Measurements from ENCODE around the gene MCTP1. TPM values are rescaled to one million over a fixed set of nuclear protein-coding genes. Genes with fewer than 3 reads are reported as not detected.
"Not testable (repeated sequence)": the region's sequence is repeated elsewhere in the genome, so short reads cannot be mapped to it uniquely, and the experiment has no call there.

MCTP1 gene
- total and polyA plus RNA-seq, 4 experiments from 2014 or later, result 0.31 to 0.42 (median 0.39) TPM; not detected in 1

DNA sequence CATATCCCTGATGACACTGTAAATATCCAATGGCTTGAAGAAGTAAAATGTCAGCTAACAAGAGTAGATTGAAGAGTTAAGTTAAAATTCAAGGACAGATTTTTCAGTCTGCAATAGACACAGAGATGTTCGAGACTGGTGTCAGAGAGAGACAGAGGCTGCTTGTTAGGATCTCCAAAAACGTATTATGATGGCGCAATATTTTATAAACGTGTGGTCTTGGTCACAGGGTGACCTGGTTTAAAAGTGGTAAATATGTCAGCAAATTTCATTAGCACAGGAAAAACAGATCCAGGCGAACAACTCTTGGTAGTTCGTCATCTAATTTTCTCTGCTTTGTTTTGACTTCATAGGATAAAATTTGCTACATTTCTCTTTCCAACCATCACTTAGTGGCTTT lies 317.4 kb downstream of the MCTP1 start:
- Mint-ChIP-seq H3K27me3 (peaks cover 0 to 4% of the 10 kb centered on the region in 2 donors), H3K4me1 (no peaks in the 10 kb centered on the region), H3K36me3 (no peaks in the 10 kb centered on the region), H3K4me3 (no peak overlapping the region), H3K27ac (no peak overlapping the region), H3K9me3 (peaks cover 0 to 4% (median 1%) of the 10 kb centered on the region in 8 donors)
- H3K36me3 ChIP-seq (ENCODE audit: insufficient read depth, low read length), result no peaks in the 10 kb centered on the region
- H3K4me3 ChIP-seq (ENCODE audit: low read length in 2 of 2), result no peak overlapping the region
- intact Hi-C loops (cut with micrococcal nuclease), result no loop called here
- no peaks in the 10 kb centered on the region for H3K27me3 ChIP-seq (ENCODE audit: insufficient read depth, low read length)
- CTCF ChIA-PET (ENCODE audit: partially characterized antibody), result interaction anchor here (1.1 kb wide), 1 partner anchor 12 kb away, joined by 3 read pairs; no protein-coding TSS in a partner anchor
- no peak for DNase-seq
- no peaks in the 10 kb centered on the region for H3K9me3 ChIP-seq (ENCODE audit: control insufficient read depth in 1 of 2, low read length in 2 of 2)
- H3K27ac ChIP-seq (ENCODE audit: low read depth, low read length), result no peak overlapping the region
- no peaks in the 10 kb centered on the region for H3K4me1 ChIP-seq (ENCODE audit: insufficient read depth, low read length)
- POLR2A ChIA-PET (ENCODE audit: partially characterized antibody), result no interaction called here

DNA sequence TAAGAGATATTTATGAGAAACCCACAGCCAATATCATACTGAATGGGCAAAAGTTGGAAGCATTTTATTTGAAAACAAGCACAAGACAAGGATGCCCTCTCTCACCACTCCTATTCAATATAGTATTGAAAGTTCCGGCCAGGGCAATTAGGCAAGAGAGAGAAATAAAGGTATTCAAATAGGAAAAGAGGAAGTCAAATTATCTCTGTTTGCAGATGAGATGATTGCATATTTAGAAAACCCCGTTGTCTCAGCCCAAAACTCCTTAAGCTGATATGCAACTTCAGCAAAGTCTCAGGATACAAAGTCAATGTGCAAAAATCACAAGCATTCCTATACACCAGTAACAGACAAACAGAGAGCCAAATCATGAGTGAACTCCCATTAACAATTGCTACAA lies 325.6 kb downstream of the MCTP1 start:
- H3K27ac ChIP-seq (ENCODE audit: low read depth, low read length); H3K4me3 Mint-ChIP-seq; CTCF ChIA-PET (ENCODE audit: partially characterized antibody); H3K27me3 ChIP-seq (ENCODE audit: insufficient read depth, low read length); H3K4me1 ChIP-seq (ENCODE audit: insufficient read depth, low read length); H3K4me1 Mint-ChIP-seq; H3K27ac Mint-ChIP-seq; H3K36me3 ChIP-seq (ENCODE audit: insufficient read depth, low read length); H3K4me3 ChIP-seq (ENCODE audit: low read length in 2 of 2); DNase-seq; H3K27me3 Mint-ChIP-seq; H3K9me3 ChIP-seq (ENCODE audit: control insufficient read depth in 1 of 2, low read length in 2 of 2); H3K36me3 Mint-ChIP-seq; intact Hi-C loops (cut with micrococcal nuclease); POLR2A ChIA-PET (ENCODE audit: partially characterized antibody): not testable (repeated sequence)
- H3K9me3 Mint-ChIP-seq, result peaks cover 0 to 18% (median 6%) of the 10 kb centered on the region in 8 donors

DNA sequence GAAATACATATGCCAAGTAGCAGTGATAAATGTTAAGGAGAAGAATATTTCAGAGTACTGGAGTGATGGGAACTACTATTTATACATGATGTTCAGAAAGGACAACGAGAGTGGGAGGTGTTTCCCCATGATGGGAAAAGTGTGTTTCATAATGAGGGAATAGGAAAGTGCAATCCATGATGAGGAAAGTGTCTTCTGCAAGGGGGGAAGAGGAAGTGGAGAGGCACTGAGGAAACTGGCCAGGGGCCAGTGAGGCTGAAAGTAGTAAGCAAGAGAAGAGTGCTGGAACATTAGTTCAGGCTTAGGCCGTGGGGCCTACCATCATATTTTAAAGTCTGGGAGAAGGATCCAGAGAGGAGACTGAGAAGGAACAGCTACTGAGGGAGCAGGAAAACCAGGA lies 339.2 kb downstream of the MCTP1 start:
- intact Hi-C loops (cut with micrococcal nuclease), result no loop called here
- H3K27me3 Mint-ChIP-seq, result peaks cover 0 to 8% of the 10 kb centered on the region in 2 donors

DNA sequence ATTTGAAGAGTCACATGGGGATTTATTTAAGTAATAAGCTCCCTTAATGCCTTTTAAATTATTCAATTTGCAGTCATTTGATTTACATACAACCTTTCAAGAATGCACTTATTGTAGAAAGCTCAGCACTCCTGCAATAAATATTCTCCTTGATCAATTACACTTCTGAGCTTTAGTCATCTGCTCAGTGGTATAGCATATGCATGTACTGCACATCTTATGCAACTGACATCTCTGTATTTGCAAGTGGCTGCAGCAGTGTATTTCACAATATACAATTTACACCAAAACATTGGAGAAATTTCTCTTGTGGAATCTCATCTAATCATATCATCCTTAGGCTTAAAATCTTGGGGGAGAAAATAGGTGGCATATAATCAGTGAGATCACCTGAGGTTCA lies 340.7 kb downstream of the MCTP1 start:
- Mint-ChIP-seq H3K36me3 (no peaks in the 10 kb centered on the region), H3K4me1 (peaks cover 0 to 1% (median 0%) of the 10 kb centered on the region in 4 donors), H3K27ac (no peak overlapping the region), H3K4me3 (no peak overlapping the region), H3K9me3 (no peaks in the 10 kb centered on the region), H3K27me3 (peaks cover 0 to 9% of the 10 kb centered on the region in 2 donors)
- no peaks in the 10 kb centered on the region for H3K9me3 ChIP-seq (ENCODE audit: control insufficient read depth in 1 of 2, low read length in 2 of 2)
- DNase-seq, result no peak
- intact Hi-C loops (cut with micrococcal nuclease), result no loop called here
- no peaks in the 10 kb centered on the region for H3K27me3 ChIP-seq (ENCODE audit: insufficient read depth, low read length)
- H3K27ac ChIP-seq (ENCODE audit: low read depth, low read length), result no peak overlapping the region
- ChIA-PET POLR2A (ENCODE audit: partially characterized antibody) (no interaction called here), CTCF (ENCODE audit: partially characterized antibody) (no interaction called here)
- H3K4me1 ChIP-seq (ENCODE audit: insufficient read depth, low read length), result no peaks in the 10 kb centered on the region
- no peaks in the 10 kb centered on the region for H3K36me3 ChIP-seq (ENCODE audit: insufficient read depth, low read length)
- no peak overlapping the region for H3K4me3 ChIP-seq (ENCODE audit: low read length in 2 of 2)

More for the DNA sequence above, 339.2 kb downstream of the MCTP1 start:
- no peak overlapping the region for H3K27ac ChIP-seq (ENCODE audit: low read depth, low read length)
- H3K27ac Mint-ChIP-seq, result no peak overlapping the region
- no peak for DNase-seq
- no peaks in the 10 kb centered on the region for H3K4me1 ChIP-seq (ENCODE audit: insufficient read depth, low read length)
- no peak overlapping the region for H3K4me3 ChIP-seq (ENCODE audit: low read length in 2 of 2)
- ChIA-PET CTCF (ENCODE audit: partially characterized antibody) (no interaction called here), POLR2A (ENCODE audit: partially characterized antibody) (no interaction called here)
- no peaks in the 10 kb centered on the region for H3K9me3 ChIP-seq (ENCODE audit: control insufficient read depth in 1 of 2, low read length in 2 of 2)
- no peaks in the 10 kb centered on the region for H3K9me3 Mint-ChIP-seq
- peaks cover 0 to 1% (median 0%) of the 10 kb centered on the region in 4 donors for H3K4me1 Mint-ChIP-seq
- H3K36me3 Mint-ChIP-seq, result no peaks in the 10 kb centered on the region
- H3K27me3 ChIP-seq (ENCODE audit: insufficient read depth, low read length), result no peaks in the 10 kb centered on the region
- H3K4me3 Mint-ChIP-seq, result no peak overlapping the region
- H3K36me3 ChIP-seq (ENCODE audit: insufficient read depth, low read length), result no peaks in the 10 kb centered on the region

DNA sequence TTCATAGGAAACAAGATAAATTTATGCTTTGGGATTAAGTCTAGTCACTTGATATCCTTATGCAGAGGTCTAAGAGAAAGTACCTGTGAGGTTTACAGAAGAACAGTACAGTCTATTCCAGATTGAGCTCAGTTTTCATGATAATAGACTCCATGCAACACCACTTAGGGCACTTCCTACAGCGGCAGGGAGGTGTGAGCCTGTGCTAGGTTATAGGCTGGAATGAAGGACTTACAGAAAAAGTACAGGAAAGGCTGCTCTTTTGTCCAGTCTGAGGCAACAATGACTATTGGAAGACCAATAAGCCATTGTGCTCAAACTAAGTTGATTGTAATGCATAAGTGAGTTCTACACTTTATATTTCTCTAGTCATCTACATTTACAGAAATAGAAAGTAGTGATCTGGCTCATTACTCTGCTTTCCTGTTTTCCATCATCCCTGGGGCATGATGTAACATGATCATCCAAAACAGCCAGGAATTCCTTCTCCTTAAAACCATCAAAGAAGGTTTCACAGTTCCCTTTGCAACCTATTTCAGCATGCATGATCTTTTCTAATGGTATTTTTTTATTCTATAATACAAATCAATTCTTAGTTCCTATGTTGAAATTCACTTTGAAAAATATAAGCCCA lies 343.7 kb downstream of the MCTP1 start:
- Mint-ChIP-seq H3K27ac (no peak overlapping the region), H3K9me3 (no peaks in the 10 kb centered on the region), H3K36me3 (no peaks in the 10 kb centered on the region), H3K27me3 (peaks cover 0 to 5% of the 10 kb centered on the region in 2 donors), H3K4me3 (no peak overlapping the region), H3K4me1 (peaks cover 0 to 1% (median 0%) of the 10 kb centered on the region in 4 donors)
- H3K9me3 ChIP-seq (ENCODE audit: control insufficient read depth in 1 of 2, low read length in 2 of 2), result no peaks in the 10 kb centered on the region
- H3K36me3 ChIP-seq (ENCODE audit: insufficient read depth, low read length), result no peaks in the 10 kb centered on the region
- DNase-seq, result no peak
- intact Hi-C loops (cut with micrococcal nuclease), result no loop called here
- H3K4me3 ChIP-seq (ENCODE audit: low read length in 2 of 2), result no peak overlapping the region
- no peak overlapping the region for H3K27ac ChIP-seq (ENCODE audit: low read depth, low read length)
- no peaks in the 10 kb centered on the region for H3K4me1 ChIP-seq (ENCODE audit: insufficient read depth, low read length)
- H3K27me3 ChIP-seq (ENCODE audit: insufficient read depth, low read length), result no peaks in the 10 kb centered on the region
- ChIA-PET CTCF (ENCODE audit: partially characterized antibody) (no interaction called here), POLR2A (ENCODE audit: partially characterized antibody) (no interaction called here)

DNA sequence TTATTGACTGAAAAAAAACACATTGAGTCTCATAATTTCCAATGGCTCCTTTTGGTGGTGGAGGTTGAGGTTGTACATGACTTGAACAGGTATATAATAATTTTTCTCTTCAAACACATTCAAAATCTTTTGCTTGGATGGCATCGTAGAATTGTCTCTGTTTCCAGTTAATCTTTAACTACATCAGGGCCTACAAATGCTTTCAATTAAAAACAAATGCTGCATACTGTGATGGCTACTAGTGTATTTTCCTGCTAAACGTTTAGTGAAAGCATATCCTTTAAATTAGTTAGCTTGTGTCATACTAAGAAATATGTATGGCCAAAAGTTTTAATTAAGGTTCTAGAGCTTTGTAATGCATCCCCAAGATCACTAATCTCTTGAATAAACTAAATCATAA lies 352.6 kb downstream of the MCTP1 start:
- intact Hi-C loops (cut with micrococcal nuclease), result no loop called here
- H3K36me3 ChIP-seq (ENCODE audit: insufficient read depth, low read length), result no peaks in the 10 kb centered on the region
- no peak overlapping the region for H3K27ac ChIP-seq (ENCODE audit: low read depth, low read length)
- no peak overlapping the region for H3K4me3 ChIP-seq (ENCODE audit: low read length in 2 of 2)
- Mint-ChIP-seq H3K4me1 (no peaks in the 10 kb centered on the region), H3K36me3 (no peaks in the 10 kb centered on the region), H3K27ac (no peak overlapping the region), H3K9me3 (no peaks in the 10 kb centered on the region), H3K27me3 (peaks cover 0 to 3% of the 10 kb centered on the region in 2 donors), H3K4me3 (no peak overlapping the region)
- DNase-seq, result no peak
- POLR2A ChIA-PET (ENCODE audit: partially characterized antibody), result no interaction called here
- H3K9me3 ChIP-seq (ENCODE audit: control insufficient read depth in 1 of 2, low read length in 2 of 2), result no peaks in the 10 kb centered on the region
- CTCF ChIA-PET (ENCODE audit: partially characterized antibody), result no interaction called here
- H3K4me1 ChIP-seq (ENCODE audit: insufficient read depth, low read length), result no peaks in the 10 kb centered on the region
- H3K27me3 ChIP-seq (ENCODE audit: insufficient read depth, low read length), result no peaks in the 10 kb centered on the region

DNA sequence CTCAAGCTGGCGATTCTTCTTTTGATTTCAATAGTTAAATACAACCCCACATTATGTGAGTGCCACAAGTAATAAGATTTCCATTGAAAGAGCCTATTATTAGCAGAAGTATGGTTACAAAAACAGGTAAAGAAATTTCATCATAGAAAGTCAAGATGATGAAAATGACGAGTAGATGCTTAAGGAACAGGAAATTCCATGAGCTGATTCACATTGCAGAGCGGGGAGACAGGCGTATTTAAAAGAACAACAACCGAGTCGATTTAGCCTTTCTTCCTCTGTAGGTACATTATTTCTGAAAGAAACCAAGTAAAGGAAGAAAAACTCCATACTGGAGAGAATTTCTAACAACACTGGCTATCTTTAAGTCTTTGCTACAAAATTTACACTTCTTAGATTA lies 356.0 kb downstream of the MCTP1 start:
- Histone ChIP-seq H3K9me3 (ENCODE audit: control insufficient read depth in 1 of 2, low read length in 2 of 2) (no peaks in the 10 kb centered on the region), H3K4me1 (ENCODE audit: insufficient read depth, low read length) (no peaks in the 10 kb centered on the region), H3K36me3 (ENCODE audit: insufficient read depth, low read length) (no peaks in the 10 kb centered on the region), H3K27ac (ENCODE audit: low read depth, low read length) (no peak overlapping the region), H3K27me3 (ENCODE audit: insufficient read depth, low read length) (no peaks in the 10 kb centered on the region), H3K4me3 (ENCODE audit: low read length in 2 of 2) (no peak overlapping the region)
- H3K9me3 Mint-ChIP-seq, result no peaks in the 10 kb centered on the region
- intact Hi-C loops (cut with micrococcal nuclease), result no loop called here
- CTCF ChIA-PET (ENCODE audit: partially characterized antibody), result interaction anchor here (1.3 kb wide), 1 partner anchor 15 kb away, joined by 3 read pairs; no protein-coding TSS in a partner anchor
- no peaks in the 10 kb centered on the region for H3K4me1 Mint-ChIP-seq
- H3K27ac Mint-ChIP-seq, result no peak overlapping the region
- peaks cover 3 to 5% of the 10 kb centered on the region in 2 donors for H3K27me3 Mint-ChIP-seq
- H3K4me3 Mint-ChIP-seq, result no peak overlapping the region
- DNase-seq, result no peak
- H3K36me3 Mint-ChIP-seq, result no peaks in the 10 kb centered on the region
- POLR2A ChIA-PET (ENCODE audit: partially characterized antibody), result no interaction called here

DNA sequence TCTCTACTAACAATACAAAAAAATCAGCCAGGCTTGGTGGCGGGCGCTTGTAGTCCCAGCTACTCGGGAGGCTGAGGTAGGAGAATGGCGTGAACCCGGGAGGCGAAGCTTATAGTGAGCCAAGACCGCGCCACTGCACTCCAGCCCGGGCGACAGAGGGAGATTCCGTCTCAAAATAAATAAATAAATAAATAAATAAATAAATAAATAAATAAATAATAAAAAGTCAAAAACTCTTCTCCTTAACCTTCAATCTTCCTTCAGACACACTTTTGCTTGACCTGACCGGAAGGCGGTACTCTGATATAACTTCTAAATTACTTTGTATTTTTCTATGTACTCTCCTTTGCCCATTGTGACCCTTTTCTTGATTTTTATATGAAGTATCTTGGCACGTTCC lies 364.3 kb downstream of the MCTP1 start:
- DNase-seq, result no peak
- Mint-ChIP-seq H3K27ac (no peak overlapping the region), H3K27me3 (peaks cover 4 to 8% of the 10 kb centered on the region in 2 donors), H3K9me3 (no peaks in the 10 kb centered on the region), H3K4me1 (no peaks in the 10 kb centered on the region), H3K36me3 (no peaks in the 10 kb centered on the region), H3K4me3 (no peak overlapping the region)
- H3K27ac ChIP-seq (ENCODE audit: low read depth, low read length), result no peak overlapping the region
- no peak overlapping the region for H3K4me3 ChIP-seq (ENCODE audit: low read length in 2 of 2)
- H3K36me3 ChIP-seq (ENCODE audit: insufficient read depth, low read length), result no peaks in the 10 kb centered on the region
- ChIA-PET CTCF (ENCODE audit: partially characterized antibody) (no interaction called here), POLR2A (ENCODE audit: partially characterized antibody) (no interaction called here)
- H3K9me3 ChIP-seq (ENCODE audit: control insufficient read depth in 1 of 2, low read length in 2 of 2), result no peaks in the 10 kb centered on the region
- intact Hi-C loops (cut with micrococcal nuclease), result no loop called here
- no peaks in the 10 kb centered on the region for H3K4me1 ChIP-seq (ENCODE audit: insufficient read depth, low read length)
- no peaks in the 10 kb centered on the region for H3K27me3 ChIP-seq (ENCODE audit: insufficient read depth, low read length)

Measured in CD4-positive, alpha-beta memory T cell (primary cell).